Keratinocyte (primary cell): ENCODE data around the gene FNDC3B. TPM values are rescaled to one million over a fixed set of nuclear protein-coding genes. Genes with fewer than 3 reads are reported as not detected.

Experiments used
- DNase-seq: peaks from one replicate; pipeline ENCODE4 v3.0.0-alpha.2; 2011; ENCODE audit warnings: low read depth, missing footprints, low spot score
- FAIRE-seq: peaks from 2 replicates; lab custom pipeline; 2011; peaks lifted over from hg19 to GRCh38; lab: Jason Lieb, UNC
- H2AFZ ChIP-seq: 2 replicates; pipeline ENCODE4 v1.6.0; 2012; ENCODE audit warnings: low read length, control low read depth, inconsistent platforms; ENCODE audit not compliant: control insufficient read depth
- H3K27ac ChIP-seq: 2 replicates; pipeline ENCODE4 v1.5.1; 2011; ENCODE audit warnings: low read length; ENCODE audit not compliant: control insufficient read depth, insufficient read depth
- H3K27me3 ChIP-seq: 3 replicates; pipeline ENCODE4 v1.6.0; 2011; ENCODE audit warnings: low read length; ENCODE audit not compliant: control insufficient read depth, insufficient read depth; ENCODE audit errors: extremely low read depth
- H3K36me3 ChIP-seq, 2 experiments: 2 replicates in 1 of 2; 3 replicates in 1 of 2; pipeline ENCODE4 v1.5.1; 2011; ENCODE audit warnings: low read length in 2 of 2, mild to moderate bottlenecking in 1 of 2; ENCODE audit not compliant: control insufficient read depth in 2 of 2, insufficient read depth in 2 of 2; ENCODE audit errors: extremely low read depth in 1 of 2
- H3K4me1 ChIP-seq: 3 replicates; pipeline ENCODE4 v1.5.1; 2011; ENCODE audit warnings: low read length; ENCODE audit not compliant: control insufficient read depth, insufficient read depth; ENCODE audit errors: extremely low read depth
- H3K4me2 ChIP-seq: 3 replicates; pipeline ENCODE4 v1.6.0; 2011; ENCODE audit warnings: low read depth, low read length; ENCODE audit not compliant: control insufficient read depth, insufficient read depth; ENCODE audit errors: extremely low read depth
- H3K4me3 ChIP-seq, 3 experiments: fragments of 200-600 bp in 1 of 3; sonication (generic) in 1 of 3; 2 replicates in 2 of 3; 3 replicates in 1 of 3; pipeline ENCODE4 v1.5.1; 2011 to 2016; ENCODE audit warnings: low read length in 3 of 3, mild to moderate bottlenecking in 3 of 3, control low read depth in 2 of 3, inconsistent platforms in 1 of 3, low read depth in 1 of 3, mixed read lengths in 1 of 3, mixed run types in 1 of 3, moderate library complexity in 1 of 3; ENCODE audit not compliant: control insufficient read depth in 2 of 3, insufficient read depth in 2 of 3; ENCODE audit errors: extremely low read depth in 1 of 3
- H3K79me2 ChIP-seq: 2 replicates; pipeline ENCODE4 v1.6.0; 2012; ENCODE audit warnings: low read length; ENCODE audit not compliant: control insufficient read depth, insufficient read depth
- H3K9ac ChIP-seq: 3 replicates; pipeline ENCODE4 v1.6.0; 2011; ENCODE audit warnings: low read length; ENCODE audit not compliant: control insufficient read depth, insufficient read depth; ENCODE audit errors: extremely low read depth
- H3K9me1 ChIP-seq: 3 replicates; pipeline ENCODE4 v1.6.0; 2011; ENCODE audit warnings: low read length; ENCODE audit not compliant: control insufficient read depth, insufficient read depth; ENCODE audit errors: extremely low read depth
- H3K9me3 ChIP-seq: 2 replicates; pipeline ENCODE4 v1.5.1; 2012; ENCODE audit warnings: low read depth, low read length; ENCODE audit not compliant: control insufficient read depth
- H4K20me1 ChIP-seq: 3 replicates; pipeline ENCODE4 v1.6.0; 2011; ENCODE audit warnings: low read length; ENCODE audit not compliant: control insufficient read depth, insufficient read depth; ENCODE audit errors: extremely low read depth
- EZH2 ChIP-seq: IDR thresholded peaks from one replicate; pipeline ENCODE4 v1.6.1; 2012; ENCODE audit warnings: inconsistent platforms, mild to moderate bottlenecking, low read length, moderate library complexity
- dilution Hi-C: fragments of 300-500 bp; cut with MboI; formaldehyde crosslinking; loops from one replicate; pipeline ENCODE4 v1.7.0; 2020; ENCODE audit warnings: low sequenced_read_pairs; ENCODE audit not compliant: extremely low pct_ligation_motif_present
- polyA plus RNA-seq, 5 experiments: library from polyadenylated mRNA; depleted of rRNA in 3 of 5; stranded (reverse) in 3 of 5; stranded (forward) in 1 of 5; unstranded in 1 of 5; fragments of >200 nt; gene quantifications; 1 replicate in 1 of 5; 2 replicates in 3 of 5; 3 replicates in 1 of 5; pipeline versions ENCODE4 v1.2.1 to v1.2.3, GENCODE V29; 2011 to 2012; ENCODE audit warnings: missing spikeins in 2 of 5, low read depth in 1 of 5, low replicate concordance in 1 of 5
- TF ChIP-seq, protein P1 (sequence below), 3 experiments: IDR thresholded peaks in 1 of 3; conservative IDR thresholded peaks in 1 of 3; optimal IDR thresholded peaks in 1 of 3; 2 replicates in 2 of 3; 3 replicates in 1 of 3; pipeline versions ENCODE3 to v1.5.1; 2011; ENCODE audit warnings: low read length in 3 of 3, mild to moderate bottlenecking in 3 of 3, moderate library complexity in 2 of 3, control low read depth in 1 of 3, inconsistent platforms in 1 of 3; ENCODE audit not compliant: insufficient read depth in 2 of 3; ENCODE audit errors: extremely low read depth in 1 of 3

The FNDC3B gene
- polyA plus RNA-seq, 1 donor (not counting 4 experiments of a cell fraction or from before 2014, with no cell fraction given) = 31.4 TPM

DNA sequence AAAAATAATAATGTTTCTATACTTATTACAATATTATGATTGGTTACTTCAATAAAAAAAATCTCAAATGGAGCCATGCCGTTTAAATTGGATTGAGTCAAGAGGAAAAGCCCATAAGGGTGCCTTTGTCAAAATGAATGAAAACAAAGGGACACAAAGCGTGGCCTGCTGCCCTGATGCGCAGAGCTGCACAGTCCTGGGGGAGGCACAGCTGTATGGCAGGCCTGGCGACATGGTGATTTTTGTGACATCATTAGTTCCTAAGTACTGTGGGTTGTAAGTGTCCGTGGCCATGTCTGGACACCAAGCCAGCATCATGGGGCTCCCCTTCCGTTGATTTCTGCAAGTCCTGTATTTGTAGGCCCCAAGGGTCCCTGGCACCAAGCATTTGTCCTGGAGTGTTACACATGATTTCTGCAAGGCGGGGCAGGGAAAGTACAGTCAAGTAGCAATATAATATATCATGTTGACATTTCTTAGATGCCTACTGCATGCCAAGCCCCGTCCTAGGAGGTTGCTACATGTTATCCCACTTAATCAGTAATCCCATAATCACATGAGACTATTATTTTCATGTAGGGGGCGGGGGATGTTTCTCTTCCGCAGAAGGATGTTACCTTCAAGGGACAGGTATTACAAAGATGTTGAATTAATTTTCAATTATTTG is 349.2 kb downstream of the FNDC3B start:
- dilution Hi-C loops = no loop called here
- no peaks in the 10 kb centered on the region for H4K20me1 ChIP-seq
- H3K27me3 ChIP-seq = no peaks in the 10 kb centered on the region
- no peaks in the 10 kb centered on the region for H3K9me1 ChIP-seq
- H3K4me1 ChIP-seq = no peaks in the 10 kb centered on the region
- FAIRE-seq (no peak), DNase-seq (no peak)
- no peak for TF ChIP-seq EZH2
- TF ChIP-seq, protein P1, sequence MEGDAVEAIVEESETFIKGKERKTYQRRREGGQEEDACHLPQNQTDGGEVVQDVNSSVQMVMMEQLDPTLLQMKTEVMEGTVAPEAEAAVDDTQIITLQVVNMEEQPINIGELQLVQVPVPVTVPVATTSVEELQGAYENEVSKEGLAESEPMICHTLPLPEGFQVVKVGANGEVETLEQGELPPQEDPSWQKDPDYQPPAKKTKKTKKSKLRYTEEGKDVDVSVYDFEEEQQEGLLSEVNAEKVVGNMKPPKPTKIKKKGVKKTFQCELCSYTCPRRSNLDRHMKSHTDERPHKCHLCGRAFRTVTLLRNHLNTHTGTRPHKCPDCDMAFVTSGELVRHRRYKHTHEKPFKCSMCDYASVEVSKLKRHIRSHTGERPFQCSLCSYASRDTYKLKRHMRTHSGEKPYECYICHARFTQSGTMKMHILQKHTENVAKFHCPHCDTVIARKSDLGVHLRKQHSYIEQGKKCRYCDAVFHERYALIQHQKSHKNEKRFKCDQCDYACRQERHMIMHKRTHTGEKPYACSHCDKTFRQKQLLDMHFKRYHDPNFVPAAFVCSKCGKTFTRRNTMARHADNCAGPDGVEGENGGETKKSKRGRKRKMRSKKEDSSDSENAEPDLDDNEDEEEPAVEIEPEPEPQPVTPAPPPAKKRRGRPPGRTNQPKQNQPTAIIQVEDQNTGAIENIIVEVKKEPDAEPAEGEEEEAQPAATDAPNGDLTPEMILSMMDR (optimal IDR thresholded peaks at IDR 0.05 in 1 of 3, IDR thresholded peaks at IDR 0.05 in 1 of 3, conservative IDR thresholded peaks at IDR 0.05 in 1 of 3; ENCODE audit: extremely low read depth in 1 of 3, insufficient read depth in 2 of 3, low read length in 3 of 3) = no peak
- no peak overlapping the region for H3K4me3 ChIP-seq
- H3K4me2 ChIP-seq = no peak overlapping the region
- no peaks in the 10 kb centered on the region for H3K79me2 ChIP-seq
- H3K36me3 ChIP-seq = peaks cover 0 to 3% of the 10 kb centered on the region in 2 experiments
- no peak overlapping the region for H2AFZ ChIP-seq
- no peak overlapping the region for H3K9ac ChIP-seq
- no peaks in the 10 kb centered on the region for H3K9me3 ChIP-seq
- H3K27ac ChIP-seq = no peak overlapping the region

DNA sequence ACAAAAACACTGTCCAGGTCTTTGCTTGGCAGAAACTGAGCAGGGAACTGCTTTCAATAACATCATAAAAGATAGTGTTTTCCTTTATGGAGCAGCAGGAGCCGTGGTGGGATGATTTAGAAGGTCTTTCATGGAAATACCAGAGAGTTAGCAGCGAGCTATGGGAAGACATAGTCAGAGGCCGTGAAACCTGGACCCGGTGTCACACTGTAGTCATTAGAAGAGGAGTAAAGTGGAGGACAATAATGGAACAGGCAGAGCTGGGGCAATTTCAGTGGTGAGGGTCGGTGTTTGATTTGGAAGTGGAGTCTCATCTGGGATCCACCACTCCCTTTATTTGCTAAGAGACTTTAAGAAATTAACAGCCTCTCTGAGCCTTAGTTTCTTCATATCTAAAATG is 351.4 kb downstream of the FNDC3B start:
- Histone ChIP-seq H3K9me3 (no peaks in the 10 kb centered on the region), H3K4me1 (no peaks in the 10 kb centered on the region), H3K4me2 (no peak overlapping the region), H3K9me1 (no peaks in the 10 kb centered on the region), H4K20me1 (no peaks in the 10 kb centered on the region), H3K27ac (no peak overlapping the region), H3K79me2 (no peaks in the 10 kb centered on the region), H3K4me3 (no peak overlapping the region), H2AFZ (no peak overlapping the region), H3K27me3 (no peaks in the 10 kb centered on the region), H3K36me3 (peaks cover 0 to 3% of the 10 kb centered on the region in 2 experiments), H3K9ac (no peak overlapping the region)
- TF ChIP-seq EZH2 = no peak
- TF ChIP-seq, protein P1 (optimal IDR thresholded peaks at IDR 0.05 in 1 of 3, IDR thresholded peaks at IDR 0.05 in 1 of 3, conservative IDR thresholded peaks at IDR 0.05 in 1 of 3; ENCODE audit: extremely low read depth in 1 of 3, insufficient read depth in 2 of 3, low read length in 3 of 3) = no peak
- FAIRE-seq (no peak), DNase-seq (no peak)
- dilution Hi-C loops = no loop called here
